Prostate gland (tissue), 2 donors: ENCODE measurements around the gene SOHLH1. TPM values are rescaled to one million over a fixed set of nuclear protein-coding genes. Genes with fewer than 3 reads are reported as not detected.

Experiments used
- DNase-seq: peaks from one replicate; pipeline ENCODE4 v3.0.0-alpha.2; 2019; ENCODE audit warnings: low spot score
- H3K27ac ChIP-seq, 2 donors: fragments of 200-600 bp; sonication (generic); 2 replicates each; pipeline ENCODE4 v1.5.1; 2017 to 2019
- H3K27me3 ChIP-seq: fragments of 200-600 bp; sonication (generic); replicated peaks from 2 replicates; pipeline ENCODE4 v1.5.1; 2019; ENCODE audit not compliant: insufficient read depth
- H3K36me3 ChIP-seq, 2 donors: fragments of 200-600 bp; sonication (generic); 1 replicate in 1 of 2; 2 replicates in 1 of 2; pipeline versions ENCODE4 v1.5.1 to v1.8.1; 2017 to 2019
- H3K4me1 ChIP-seq: fragments of 200-600 bp; sonication (generic); replicated peaks from 2 replicates; pipeline ENCODE4 v1.5.1; 2019
- H3K4me3 ChIP-seq, 2 donors: fragments of 200-600 bp; sonication (generic); 2 replicates each; pipeline ENCODE4 v1.5.1; 2017 to 2019
- H3K9me3 ChIP-seq: fragments of 200-600 bp; sonication (generic); 2 replicates; pipeline ENCODE4 v1.5.1; 2017
- CTCF ChIP-seq, 4 experiments: fragments of 200-600 bp in 2 of 4; fragments of 450-650 bp in 2 of 4; sonication (generic) in 2 of 4; IDR thresholded peaks; 1 replicate in 3 of 4; 2 replicates in 1 of 4; pipeline ENCODE4 v1.5.1; 2016 to 2019; ENCODE audit warnings: antibody characterized with exemption in 4 of 4, mild to moderate bottlenecking in 2 of 4, moderate library complexity in 2 of 4
- POLR2A ChIP-seq: fragments of 450-650 bp; IDR thresholded peaks from one replicate; pipeline ENCODE4 v1.6.1; 2016; ENCODE audit warnings: antibody characterized with exemption, mild to moderate bottlenecking
- POLR2AphosphoS5 ChIP-seq: sonication (generic); formaldehyde crosslinking; IDR thresholded peaks from one replicate; pipeline ENCODE4 v1.6.1; 2017; ENCODE audit warnings: antibody characterized with exemption
- WGBS: methylation state at CpG from one replicate; pipeline ENCODE4 v1.1.5; 2018; 5-methylcytosine and 5-hydroxymethylcytosine counted together
- intact Hi-C: fragments of 100-400 bp; cut with DNase I; formaldehyde crosslinking; loops from one replicate; pipeline ENCODE4 v1.14.2; 2022
- total RNA-seq, 2 donors: library from RNA; depleted of rRNA; stranded (reverse); fragments of >200 nt; gene quantifications; one replicate each; pipeline ENCODE4 v1.1.0, GENCODE V29; 2016

SOHLH1 gene
- total RNA-seq, 2 donors from 2014 or later: 16.8 TPM; not detected in 1

- DNase-seq: no peak
- Histone ChIP-seq H3K4me3 (no peak overlapping the region), H3K27ac (no peak overlapping the region), H3K9me3 (no peaks in the 10 kb centered on the region), H3K36me3 (no peaks in the 10 kb centered on the region), H3K4me1 (no peaks in the 10 kb centered on the region), H3K27me3 (peaks cover 7% of the 10 kb centered on the region)
- WGBS: 44% methylated on average over 18 of the region's 18 CpGs
- no peak for TF ChIP-seq POLR2AphosphoS5
- TF ChIP-seq POLR2A: no peak
- no peak for TF ChIP-seq CTCF (IDR thresholded peaks at IDR 0.05)
- intact Hi-C loops: no loop called here
Observed at GRCh38 chr9:135694414-135694813, 4.9 kb downstream of the SOHLH1 start.

- TF ChIP-seq CTCF (IDR thresholded peaks at IDR 0.05): no peak
- no peak for TF ChIP-seq POLR2AphosphoS5
- TF ChIP-seq POLR2A: no peak
- H3K27ac ChIP-seq: no peak overlapping the region
- H3K27me3 ChIP-seq: peaks cover 7% of the 10 kb centered on the region
- DNase-seq: no peak
- intact Hi-C loops: no loop called here
- H3K9me3 ChIP-seq: no peaks in the 10 kb centered on the region
- WGBS: 85% methylated on average over 10 of the region's 11 CpGs
- no peaks in the 10 kb centered on the region for H3K4me1 ChIP-seq
- no peaks in the 10 kb centered on the region for H3K36me3 ChIP-seq
- no peak overlapping the region for H3K4me3 ChIP-seq
Observed at GRCh38 chr9:135693771-135694170, 5.5 kb downstream of the SOHLH1 start.

GRCh38 chr9:135693265-135693664 lies 6.0 kb downstream of the SOHLH1 start:
- no peaks in the 10 kb centered on the region for H3K36me3 ChIP-seq
- H3K4me3 ChIP-seq: no peak overlapping the region
- H3K27me3 ChIP-seq: peaks cover 7% of the 10 kb centered on the region
- TF ChIP-seq POLR2A (no peak), POLR2AphosphoS5 (no peak), CTCF (IDR thresholded peaks at IDR 0.05) (no peak)
- H3K4me1 ChIP-seq: no peaks in the 10 kb centered on the region
- intact Hi-C loops: no loop called here
- no peak for DNase-seq
- WGBS: 65% methylated on average over 16 of the region's 16 CpGs
- no peak overlapping the region for H3K27ac ChIP-seq
- no peaks in the 10 kb centered on the region for H3K9me3 ChIP-seq

GRCh38 chr9:135692410-135692809 lies 6.9 kb downstream of the SOHLH1 start:
- 61% methylated on average over 10 of the region's 11 CpGs for WGBS
- DNase-seq: no peak

More at GRCh38 chr9:135692410-135692809, 6.9 kb downstream of the SOHLH1 start:
- intact Hi-C loops: no loop called here
- no peaks in the 10 kb centered on the region for H3K4me1 ChIP-seq
- peaks cover 7% of the 10 kb centered on the region for H3K27me3 ChIP-seq
- H3K4me3 ChIP-seq: no peak overlapping the region
- H3K27ac ChIP-seq: no peak overlapping the region
- no peaks in the 10 kb centered on the region for H3K36me3 ChIP-seq
- TF ChIP-seq POLR2AphosphoS5 (no peak), POLR2A (no peak), CTCF (IDR thresholded peaks at IDR 0.05) (no peak)
- no peaks in the 10 kb centered on the region for H3K9me3 ChIP-seq
